HG03520 (cell line): ENCODE results near the gene SURF2.
A peak's percentile ranks its signal among the peaks of the same experiment; 100 is the strongest.

Source experiments
- ATAC-seq: cut with Tn5 transposase; IDR thresholded peaks from one replicate; pipeline ENCODE4 v1.9.1; 2021; ENCODE audit warnings: mild to moderate bottlenecking, moderate library complexity; ENCODE audit not compliant: unreplicated experiment

The SURF2 gene

GRCh38 chr9:133353548-133353947, 2.8 kb upstream of the SURF2 start:
- ATAC-seq: no peak

GRCh38 chr9:133354766-133355165, 1.6 kb upstream of the SURF2 start:
- ATAC-seq: no peak

GRCh38 chr9:133355881-133356357, 431 bp upstream of the SURF2 start:
- peak; percentile 27 for ATAC-seq

- no peak for ATAC-seq
Measured at GRCh38 chr9:133357656-133358055, 1.3 kb downstream of the SURF2 start.

DNA sequence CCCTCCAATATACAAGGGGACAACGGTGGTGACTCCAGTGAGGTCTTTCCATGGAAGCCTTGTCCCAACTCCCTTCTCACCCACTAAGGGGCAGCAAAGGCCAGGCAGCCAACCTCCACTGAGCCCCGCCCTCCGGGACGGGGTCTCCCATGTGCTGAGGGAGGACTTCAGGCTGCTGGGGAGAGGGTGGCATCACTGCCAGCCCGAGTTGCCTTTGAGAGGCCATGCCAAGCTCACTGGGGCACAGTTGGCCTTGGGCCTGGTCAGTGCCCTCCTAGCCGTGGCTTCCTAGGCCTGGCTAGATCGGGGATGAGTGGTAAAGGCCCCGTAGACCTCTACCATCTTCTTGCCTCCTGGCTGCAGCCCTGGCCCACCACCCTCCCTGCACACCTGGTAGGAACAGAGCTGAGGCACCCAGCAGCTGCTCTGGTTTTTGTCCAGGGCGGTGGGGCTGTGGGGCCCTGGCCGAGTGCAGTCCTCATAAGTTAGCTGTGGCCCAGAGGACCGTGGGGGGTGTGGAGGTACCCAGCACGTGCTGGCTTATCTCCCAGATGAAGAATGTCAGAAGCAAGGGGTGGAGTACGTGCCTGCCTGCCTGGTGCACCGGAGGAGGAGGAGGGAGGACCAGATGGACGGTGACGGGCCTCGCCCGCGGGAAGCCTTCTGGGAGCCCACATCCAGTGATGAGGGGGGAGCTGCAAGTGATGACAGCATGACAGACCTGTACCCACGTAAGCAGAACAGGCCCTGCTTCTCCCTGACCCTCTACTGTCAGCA, 3.2 kb downstream of the SURF2 start:
- no peak for ATAC-seq

- ATAC-seq: no peak
Measured at GRCh38 chr9:133360400-133361393, 4.3 kb downstream of the SURF2 start.

- no peak for ATAC-seq
Measured at GRCh38 chr9:133361507-133362092, 5.2 kb downstream of the SURF2 start.

DNA sequence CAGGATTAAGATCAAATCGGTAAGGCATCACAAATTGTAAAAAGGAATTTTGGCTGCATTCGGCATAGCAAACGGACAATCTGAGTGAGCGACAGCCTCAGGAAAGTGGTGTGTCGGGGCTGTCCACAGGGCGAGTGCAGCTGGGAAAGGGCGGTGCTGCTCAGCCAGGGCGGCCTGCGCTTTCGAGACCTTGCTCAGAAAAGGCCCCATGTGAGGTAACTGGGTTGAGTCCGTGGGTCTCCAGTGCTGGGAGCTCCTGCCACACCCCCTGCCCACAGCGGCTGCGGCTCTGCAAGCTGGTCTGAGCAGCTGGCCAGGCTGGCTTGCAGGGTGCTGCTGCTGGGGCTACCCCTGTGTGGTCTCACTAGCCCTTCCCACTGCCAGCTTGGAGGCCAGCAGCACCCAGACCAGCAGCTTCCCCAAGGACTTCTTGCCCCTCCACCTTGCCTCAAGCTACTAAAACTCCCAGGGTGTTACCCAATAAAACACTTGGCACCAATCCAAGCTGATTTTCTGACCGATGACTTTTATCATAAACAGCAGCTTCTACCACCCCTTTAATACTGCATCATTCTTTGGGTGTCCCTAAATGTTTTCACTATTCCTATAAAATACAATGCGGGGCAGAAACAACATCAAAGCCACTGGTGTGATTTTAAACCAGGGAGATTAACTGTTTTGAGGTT, 6.2 kb downstream of the SURF2 start:
- ATAC-seq: no peak

GRCh38 chr9:133366435-133366834, 10.1 kb downstream of the SURF2 start:
- ATAC-seq: no peak

DNA sequence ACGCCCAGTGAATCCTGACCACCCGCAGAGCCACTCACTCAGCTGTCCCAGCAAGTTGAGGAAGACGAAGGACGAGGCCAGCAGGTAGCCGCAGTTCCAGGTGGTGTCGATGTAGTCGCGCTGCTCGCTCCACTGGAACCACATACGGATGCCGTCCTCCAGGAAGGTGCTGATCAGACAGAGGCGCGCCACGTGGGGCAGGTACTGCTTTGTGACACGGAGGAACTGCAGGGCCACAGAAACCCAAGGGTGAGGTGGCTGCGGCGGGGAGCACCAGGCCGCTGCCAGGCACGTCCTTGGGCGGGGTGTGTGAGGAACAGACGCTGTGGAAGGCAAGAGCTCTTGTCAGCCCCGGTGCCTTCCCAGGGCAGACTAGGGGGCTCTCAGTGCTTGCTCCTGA, 10.9 kb downstream of the SURF2 start:
- no peak for ATAC-seq

GRCh38 chr9:133367778-133368177, 11.4 kb downstream of the SURF2 start:
- no peak for ATAC-seq

GRCh38 chr9:133368249-133368881, 12.0 kb downstream of the SURF2 start:
- no peak for ATAC-seq

DNA sequence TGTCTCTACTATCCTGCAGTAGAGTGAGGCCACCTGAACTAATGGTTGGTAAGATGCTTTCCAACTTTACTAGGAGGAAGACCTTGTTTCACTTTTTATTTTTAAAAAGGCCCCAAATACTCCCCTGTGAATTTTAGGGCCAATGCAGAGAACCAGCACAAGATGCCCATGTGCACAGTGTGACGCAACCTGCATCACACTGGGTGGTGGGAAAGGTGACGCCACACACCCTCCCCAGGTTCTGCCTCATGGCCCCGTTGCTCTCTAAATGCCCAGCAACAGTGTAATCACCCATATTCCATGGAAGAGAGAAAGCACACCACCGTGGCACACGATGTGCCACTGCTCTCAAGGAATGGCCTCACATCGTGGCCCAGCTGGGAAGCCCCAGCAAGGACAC, 13.1 kb downstream of the SURF2 start:
- no peak for ATAC-seq

DNA sequence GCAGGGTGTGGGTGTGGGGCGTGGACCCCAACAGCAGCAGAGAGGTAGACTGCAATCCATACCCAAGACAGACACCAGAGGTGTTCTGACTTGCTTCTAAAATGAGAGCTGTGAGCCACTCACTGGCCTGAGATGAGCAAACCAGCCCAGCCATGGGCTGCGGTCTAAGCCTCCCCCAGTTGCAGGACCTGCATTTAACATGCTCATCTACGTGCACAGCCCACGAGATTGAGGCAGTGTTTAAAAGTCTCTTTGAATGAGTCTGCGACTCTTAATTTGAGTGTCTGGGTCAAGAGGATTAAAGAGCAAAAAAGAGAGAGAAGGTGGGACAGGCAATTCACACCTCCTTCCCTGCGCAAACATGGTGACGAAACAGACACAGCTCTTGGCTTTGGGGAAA, 13.6 kb downstream of the SURF2 start:
- no peak for ATAC-seq

DNA sequence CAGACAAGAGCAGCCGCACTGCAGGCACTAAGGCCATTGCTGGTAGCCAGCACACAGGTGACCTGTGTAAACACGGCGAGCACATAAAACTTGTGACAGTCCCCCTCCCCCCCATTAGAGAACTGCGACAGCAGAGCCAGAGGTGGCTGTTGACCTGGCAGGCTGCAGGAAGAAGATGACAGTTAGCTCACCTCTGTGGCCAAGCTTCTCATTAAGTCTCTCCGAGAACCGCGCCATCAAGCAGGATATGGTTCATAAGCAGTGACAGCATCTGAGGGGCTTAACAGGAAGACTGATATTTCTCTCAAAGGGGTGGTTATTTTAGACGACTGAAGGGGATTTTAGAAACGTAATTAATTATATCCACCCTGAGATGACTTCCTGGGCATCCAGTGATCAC, 14.3 kb downstream of the SURF2 start:
- no peak for ATAC-seq

- ATAC-seq: no peak
Measured at GRCh38 chr9:133371261-133371711, 14.9 kb downstream of the SURF2 start.

GRCh38 chr9:133372144-133372543, 15.8 kb downstream of the SURF2 start:
- no peak for ATAC-seq

GRCh38 chr9:133374612-133375115, 18.3 kb downstream of the SURF2 start:
- ATAC-seq: no peak

GRCh38 chr9:133375116-133375723, 18.9 kb downstream of the SURF2 start:
- peak; percentile 18 for ATAC-seq
